Tibial artery (tissue), 4 donors: Measurements from ENCODE around the gene TIMM10.
"Not testable (repeated sequence)": the region's sequence is repeated elsewhere in the genome, so short reads cannot be mapped to it uniquely, and the experiment has no call there.

ENCODE experiments used
- DNase-seq, 2 donors: peaks; one replicate each; pipeline ENCODE4 v3.0.0-alpha.2; 2019
- H3K27ac ChIP-seq, 2 donors: fragments of 200-600 bp; sonication (generic) in 1 of 2; 1 replicate in 1 of 2; 2 replicates in 1 of 2; pipeline ENCODE4 v1.5.1; 2018 to 2019; ENCODE audit warnings: mild to moderate bottlenecking in 1 of 2
- H3K27me3 ChIP-seq, 2 donors: fragments of 200-600 bp; sonication (generic) in 1 of 2; one replicate each; pipeline versions ENCODE4 v1.5.1 to v1.6.0; 2016 to 2019
- H3K36me3 ChIP-seq, 3 donors: fragments of 200-600 bp; sonication (generic) in 2 of 3; one replicate each; pipeline ENCODE4 v1.5.1; 2016 to 2019; ENCODE audit warnings: mild to moderate bottlenecking in 2 of 3
- H3K4me1 ChIP-seq, 4 donors: fragments of 200-600 bp; sonication (generic) in 2 of 4; 1 replicate in 3 of 4; 2 replicates in 1 of 4; pipeline ENCODE4 v1.5.1; 2016 to 2019
- H3K4me3 ChIP-seq, 2 donors: fragments of 200-600 bp; sonication (generic) in 1 of 2; 1 replicate in 1 of 2; 2 replicates in 1 of 2; pipeline ENCODE4 v1.5.1; 2018 to 2019; ENCODE audit warnings: mild to moderate bottlenecking in 2 of 2
- H3K9me3 ChIP-seq, 3 donors: fragments of 200-600 bp; sonication (generic) in 1 of 3; one replicate each; pipeline ENCODE4 v1.5.1; 2016 to 2019
- CTCF ChIP-seq, 2 experiments: fragments of 200-600 bp in 1 of 2; fragments of 450-650 bp in 1 of 2; IDR thresholded peaks; one replicate each; pipeline ENCODE4 v1.5.1; 2017 to 2019; ENCODE audit warnings: antibody characterized with exemption in 2 of 2, mild to moderate bottlenecking in 1 of 2, moderate library complexity in 1 of 2
- intact Hi-C: fragments of 100-400 bp; cut with DNase I; formaldehyde crosslinking; loops from one replicate; pipeline ENCODE4 v1.15.0; 2023; ENCODE audit warnings: low total_unique reads

Gene TIMM10

DNA sequence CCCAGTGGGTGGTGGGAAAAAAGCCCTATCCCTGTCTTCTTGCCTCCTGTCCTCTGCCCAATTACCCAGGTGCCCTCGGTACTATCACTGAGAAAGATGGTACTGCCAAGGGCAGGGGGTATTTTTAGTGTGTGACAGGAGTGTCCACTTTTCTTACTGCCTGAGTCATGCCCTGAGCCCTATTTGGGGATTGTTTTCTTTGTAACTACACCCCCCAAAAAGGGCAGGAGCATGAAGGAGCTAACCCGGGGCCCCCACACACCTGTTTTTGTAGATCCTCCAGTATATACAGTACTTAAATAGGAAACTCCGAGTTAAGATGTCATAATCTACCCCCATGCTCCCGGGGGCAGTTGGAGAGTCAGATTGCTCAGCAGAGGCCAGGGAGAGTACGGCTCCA is 10.6 kb upstream of the TIMM10 start:
- no peak for DNase-seq
- Histone ChIP-seq H3K9me3 (no peaks in the 10 kb centered on the region), H3K4me1 (no peaks in the 10 kb centered on the region), H3K27ac (no peak overlapping the region), H3K4me3 (no peak overlapping the region), H3K36me3 (peaks cover 0 to 2% (median 0%) of the 10 kb centered on the region in 3 donors), H3K27me3 (peaks cover 0 to 5% of the 10 kb centered on the region in 2 donors)
- TF ChIP-seq CTCF (IDR thresholded peaks at IDR 0.05) = no peak
- intact Hi-C loops = no loop called here

GRCh38 chr11:57539342-57539741 is 8.8 kb upstream of the TIMM10 start:
- no peak overlapping the region for H3K4me3 ChIP-seq
- no peak for TF ChIP-seq CTCF (IDR thresholded peaks at IDR 0.05)
- intact Hi-C loops = no loop called here
- no peak overlapping the region for H3K27ac ChIP-seq
- no peaks in the 10 kb centered on the region for H3K9me3 ChIP-seq
- H3K36me3 ChIP-seq = no peaks in the 10 kb centered on the region
- DNase-seq = no peak
- peaks cover 0 to 5% of the 10 kb centered on the region in 2 donors for H3K27me3 ChIP-seq
- H3K4me1 ChIP-seq = no peaks in the 10 kb centered on the region

DNA sequence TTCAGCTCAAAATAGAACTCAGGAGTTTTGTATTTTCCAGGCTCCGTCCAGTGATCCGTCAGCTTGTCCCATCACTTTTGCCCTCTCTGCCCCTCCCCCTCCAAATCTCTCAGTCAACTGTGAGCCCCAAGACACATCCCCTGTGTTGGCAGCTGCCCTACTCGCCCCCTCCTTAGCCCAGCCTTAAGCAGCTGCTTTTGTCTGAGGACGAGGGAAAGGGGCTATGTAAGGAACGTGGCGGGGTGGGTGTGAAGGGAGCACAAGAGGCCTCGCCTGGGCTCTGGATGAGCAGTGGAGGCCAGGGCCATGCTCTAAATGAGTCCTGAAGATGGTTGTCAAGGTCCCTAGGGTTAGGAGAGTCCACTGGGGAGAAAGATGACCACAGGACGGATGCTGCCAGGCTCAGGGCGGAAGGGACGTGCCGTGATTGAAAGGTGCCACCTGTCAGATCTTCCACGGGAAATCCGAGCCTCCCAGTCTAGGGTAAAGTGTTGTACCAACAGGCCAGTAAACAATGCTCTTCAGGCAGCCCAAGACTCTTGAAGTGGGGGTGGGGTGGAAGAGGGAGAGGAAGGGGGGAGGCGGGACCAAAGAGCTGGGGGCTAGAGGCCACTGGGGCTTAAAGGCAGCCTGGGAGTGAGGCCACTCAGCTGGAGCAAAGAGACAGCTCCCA is 6.5 kb upstream of the TIMM10 start, which contains the start of gene SMTNL1:
SMTNL1 (plus strand) TSS at position 649 of the 673 bp plus-strand sequence. CDS start 5,048 bp downstream, outside the sequence.
- H3K4me3 ChIP-seq = no peak within 1 kb of the TSS
- no peak for DNase-seq
- no peak within 1 kb of the TSS for H3K27ac ChIP-seq
- H3K9me3 ChIP-seq = no peaks in the 10 kb centered on the region
- intact Hi-C loops = no loop called here
- no peaks in the 10 kb centered on the region for H3K36me3 ChIP-seq
- H3K27me3 ChIP-seq = peaks cover 0 to 5% of the 10 kb centered on the region in 2 donors
- H3K4me1 ChIP-seq = no peaks in the 10 kb centered on the region
- TF ChIP-seq CTCF (IDR thresholded peaks at IDR 0.05) = no peak

DNA sequence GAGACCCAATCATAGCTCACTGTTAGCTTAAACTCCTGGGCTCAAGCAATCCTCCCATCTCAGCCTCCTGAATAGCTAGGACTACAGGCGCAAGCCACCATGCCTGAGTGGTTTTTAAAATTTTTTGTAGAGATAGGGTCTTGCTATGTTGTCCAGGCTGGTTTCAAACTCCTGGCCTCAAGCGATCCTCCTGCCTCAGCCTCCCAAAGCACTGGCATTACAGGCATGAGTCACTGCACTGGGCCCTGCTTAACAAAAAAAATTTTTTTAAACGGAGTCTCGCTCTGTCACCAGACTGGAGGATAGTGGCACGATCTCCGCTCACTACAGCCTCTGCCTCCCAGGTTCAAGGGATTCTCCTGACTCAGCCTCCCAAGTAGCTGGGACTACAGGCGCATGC is 3.9 kb upstream of the TIMM10 start:
- DNase-seq, H3K27ac ChIP-seq, H3K9me3 ChIP-seq, H3K27me3 ChIP-seq, H3K4me3 ChIP-seq, H3K36me3 ChIP-seq, intact Hi-C loops: not testable (repeated sequence)
- H3K4me1 ChIP-seq = peaks cover 0 to 14% (median 10%) of the 10 kb centered on the region in 4 donors

DNA sequence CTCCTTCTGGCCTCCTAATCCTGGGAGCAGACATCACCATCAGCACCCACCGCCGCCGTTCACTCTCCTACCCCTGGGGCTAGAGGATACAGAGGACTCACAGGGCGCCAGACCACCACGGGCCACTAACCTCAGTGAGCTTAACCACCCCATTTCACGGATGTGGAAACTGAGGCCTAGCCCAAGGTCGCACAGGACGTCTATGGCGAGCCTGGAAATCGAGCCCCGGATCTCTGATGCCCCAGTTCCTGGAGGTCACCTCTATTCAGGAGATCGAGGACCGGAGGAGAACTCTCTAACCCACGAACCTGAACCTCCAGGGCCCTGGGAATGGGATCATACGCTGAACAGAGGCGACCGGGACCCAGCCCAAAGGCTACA is 349 bp downstream of the TIMM10 start:
- H3K36me3 ChIP-seq = peaks cover 0 to 19% (median 0%) of the 10 kb centered on the region in 3 donors
- DNase-seq = no peak
- H3K4me3 ChIP-seq = peak overlapping the region; percentile 70
- intact Hi-C loops = no loop called here
- H3K9me3 ChIP-seq = no peaks in the 10 kb centered on the region
- H3K27me3 ChIP-seq = no peaks in the 10 kb centered on the region
- TF ChIP-seq CTCF (IDR thresholded peaks at IDR 0.05) = no peak
- peaks cover 0 to 15% (median 11%) of the 10 kb centered on the region in 4 donors for H3K4me1 ChIP-seq
- H3K27ac ChIP-seq = peak overlapping the region; percentile 49 to 70

- peaks cover 0 to 15% (median 11%) of the 10 kb centered on the region in 4 donors for H3K4me1 ChIP-seq
Observed at GRCh38 chr11:57529012-57529411, 1.5 kb downstream of the TIMM10 start.

More at GRCh38 chr11:57529012-57529411, 1.5 kb downstream of the TIMM10 start:
- H3K36me3 ChIP-seq = peaks cover 0 to 19% (median 0%) of the 10 kb centered on the region in 3 donors
- no peak overlapping the region for H3K4me3 ChIP-seq
- H3K27me3 ChIP-seq = no peaks in the 10 kb centered on the region
- intact Hi-C loops = loop anchor here (5.0 kb wide), 1 partner anchor 177 kb away; no protein-coding TSS in a partner anchor
- DNase-seq = no peak
- no peak for TF ChIP-seq CTCF (IDR thresholded peaks at IDR 0.05)
- H3K27ac ChIP-seq = no peak overlapping the region
- H3K9me3 ChIP-seq = no peaks in the 10 kb centered on the region
